Vagina (tissue), 2 donors: Measurements from ENCODE around the gene NCBP1.

ENCODE experiments used
- CTCF ChIP-seq, 3 experiments: fragments of 450-650 bp in 2 of 3; fragments of 200-600 bp in 1 of 3; sonication (generic) in 1 of 3; IDR thresholded peaks; one replicate each; pipeline ENCODE4 v1.5.1; 2017 to 2019; ENCODE audit warnings: antibody characterized with exemption in 3 of 3, mild to moderate bottlenecking in 2 of 3, moderate library complexity in 2 of 3
- POLR2AphosphoS5 ChIP-seq, 2 donors: sonication (generic); formaldehyde crosslinking; IDR thresholded peaks; one replicate each; pipeline ENCODE4 v1.9.0; 2017; ENCODE audit warnings: antibody characterized with exemption in 2 of 2, mild to moderate bottlenecking in 2 of 2, low read depth in 1 of 2; ENCODE audit not compliant: insufficient read depth in 1 of 2

DNA sequence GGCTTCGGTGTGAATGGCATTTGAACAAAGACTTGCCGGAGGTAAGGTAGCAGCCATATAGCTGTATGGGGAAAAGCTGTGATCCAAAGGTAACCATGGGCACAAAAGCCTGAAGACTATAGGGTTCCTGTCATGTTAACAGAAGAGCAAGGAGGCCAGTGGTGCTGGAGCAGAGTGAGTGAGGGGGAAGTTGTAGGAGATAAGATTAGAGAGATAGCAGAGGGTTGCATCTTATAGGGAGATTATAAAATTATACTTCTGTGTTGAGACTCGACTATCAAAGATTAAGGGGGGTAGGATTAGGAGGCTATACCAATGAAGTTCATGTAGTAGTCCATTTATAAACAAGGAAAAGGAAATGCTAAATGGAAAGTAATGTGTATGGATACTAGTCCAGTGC lies 3.3 kb downstream of the NCBP1 start:
- TF ChIP-seq CTCF (IDR thresholded peaks at IDR 0.05) = no peak
- no peak for TF ChIP-seq POLR2AphosphoS5 (IDR thresholded peaks at IDR 0.05; ENCODE audit: insufficient read depth in 1 of 2, low read depth in 1 of 2)
